Uterus (tissue), 2 donors: ENCODE results near the gene CNTNAP4.

ENCODE experiments used
- CTCF ChIP-seq, 4 experiments: fragments of 200-600 bp in 2 of 4; fragments of 450-650 bp in 2 of 4; sonication (generic) in 2 of 4; IDR thresholded peaks; one replicate each; pipeline ENCODE4 v1.5.1; 2016 to 2019; ENCODE audit warnings: antibody characterized with exemption in 4 of 4, mild to moderate bottlenecking in 2 of 4, moderate library complexity in 1 of 4
- POLR2A ChIP-seq, 2 donors: fragments of 450-650 bp; IDR thresholded peaks; one replicate each; pipeline ENCODE4 v1.6.1; 2016; ENCODE audit warnings: antibody characterized with exemption in 2 of 2, mild to moderate bottlenecking in 1 of 2, moderate library complexity in 1 of 2

- TF ChIP-seq CTCF (IDR thresholded peaks at IDR 0.05), result no peak
- TF ChIP-seq POLR2A (IDR thresholded peaks at IDR 0.05), result no peak
These were observed 8.4 kb upstream of the CNTNAP4 start for GRCh38 chr16:76268824-76269223.
